Mucosa of stomach (tissue), 1 donor: ENCODE measurements around the gene BBS7.
A peak's percentile ranks its signal among the peaks of the same experiment; 100 is the strongest.

Experiments
- H3K27me3 ChIP-seq: one replicate; pipeline ENCODE4 v1.7.0; 2013; ENCODE audit warnings: mild to moderate bottlenecking, low read length; ENCODE audit not compliant: control insufficient read depth, insufficient read depth
- H3K36me3 ChIP-seq: one replicate; pipeline ENCODE4 v1.7.0; 2013; ENCODE audit warnings: low read length; ENCODE audit not compliant: control insufficient read depth, insufficient read depth
- H3K4me1 ChIP-seq: one replicate; pipeline ENCODE4 v1.7.0; 2013; ENCODE audit warnings: mild to moderate bottlenecking, low read length; ENCODE audit not compliant: control insufficient read depth, insufficient read depth
- H3K4me3 ChIP-seq: one replicate; pipeline ENCODE4 v1.7.0; 2013; ENCODE audit warnings: low read length
- H3K9ac ChIP-seq: one replicate; pipeline ENCODE4 v1.7.0; 2013; ENCODE audit warnings: mild to moderate bottlenecking, low read length, moderate library complexity
- H3K9me3 ChIP-seq: one replicate; pipeline ENCODE4 v1.7.0; 2013; ENCODE audit warnings: mild to moderate bottlenecking, low read length, moderate library complexity; ENCODE audit not compliant: control insufficient read depth
- donor health status: Pancreatic carcinoma.

The BBS7 gene

GRCh38 chr4:121823505-121824170, 46.6 kb downstream of the BBS7 start, which contains the start of gene CCNA2:
Gene CCNA2, minus strand, starts transcription at chr4:121823883. Its CDS starts 255 bp downstream, at chr4:121823628.
- no peaks in the 10 kb centered on the region for H3K36me3 ChIP-seq
- no peaks in the 10 kb centered on the region for H3K4me1 ChIP-seq
- no peaks in the 10 kb centered on the region for H3K27me3 ChIP-seq
- peak within 1 kb of the TSS; percentile 33 for H3K4me3 ChIP-seq
- no peaks in the 10 kb centered on the region for H3K9me3 ChIP-seq
- H3K9ac ChIP-seq: peak within 1 kb of the TSS; percentile 85

DNA sequence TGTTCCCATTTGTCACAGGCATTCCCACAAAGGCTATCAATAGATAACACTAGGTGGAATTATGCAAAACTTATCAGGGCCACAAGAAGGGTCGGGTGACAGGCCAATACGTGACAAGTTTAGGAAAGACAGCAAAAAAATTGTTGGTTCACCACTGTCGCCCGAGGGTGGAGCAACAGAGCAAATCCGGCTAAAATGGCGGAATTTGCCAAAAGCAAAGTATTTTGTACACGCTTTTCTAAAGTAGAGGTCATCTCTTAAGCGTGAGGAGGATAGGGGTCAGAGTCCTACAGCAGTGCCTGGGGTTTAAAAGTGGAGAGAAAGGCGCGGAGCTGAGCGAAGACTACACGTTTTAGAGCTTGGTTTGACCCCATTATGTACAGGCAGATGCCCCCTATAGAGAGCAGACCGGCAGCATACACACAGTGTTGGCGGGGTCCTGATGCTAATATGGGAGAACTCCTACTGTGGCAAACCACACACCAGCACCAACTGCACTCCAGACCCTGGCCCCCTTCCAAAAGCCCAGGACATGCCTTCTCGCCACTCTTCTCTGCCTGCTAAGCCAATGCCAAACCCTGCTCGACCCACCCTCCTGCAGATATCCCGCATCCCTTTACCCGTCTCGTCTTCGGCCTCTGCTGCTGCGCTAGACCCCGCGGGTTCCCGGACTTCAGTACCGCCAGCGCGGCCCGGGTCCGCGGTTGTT, 47.3 kb downstream of the BBS7 start:
- Histone ChIP-seq H3K9ac (peak overlapping the region; percentile 85), H3K36me3 (no peaks in the 10 kb centered on the region)

DNA sequence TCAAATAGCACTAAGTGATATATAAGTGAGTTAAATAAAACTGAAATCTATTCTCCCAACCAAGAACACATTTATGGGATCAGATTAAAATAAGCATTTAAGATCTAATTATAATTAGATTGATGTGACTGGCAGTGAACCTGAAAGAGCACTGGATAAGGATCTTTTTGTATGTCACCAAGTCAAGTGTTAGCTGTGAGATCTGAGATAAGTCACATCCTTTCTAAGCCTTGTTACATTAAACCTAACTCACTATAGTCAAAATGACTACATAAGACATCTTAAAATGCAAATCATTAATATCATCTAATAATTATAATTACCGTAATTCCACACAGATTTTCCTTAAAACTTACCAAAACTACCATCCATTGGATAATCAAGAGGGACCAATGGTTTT, 48.2 kb downstream of the BBS7 start:
- Histone ChIP-seq H3K4me1 (no peaks in the 10 kb centered on the region), H3K9ac (no peak overlapping the region), H3K36me3 (no peaks in the 10 kb centered on the region), H3K4me3 (no peak overlapping the region), H3K27me3 (no peaks in the 10 kb centered on the region), H3K9me3 (no peaks in the 10 kb centered on the region)

More for the DNA sequence above, 47.3 kb downstream of the BBS7 start:
- Histone ChIP-seq H3K27me3 (no peaks in the 10 kb centered on the region), H3K4me3 (peak overlapping the region; percentile 33), H3K9me3 (no peaks in the 10 kb centered on the region), H3K4me1 (no peaks in the 10 kb centered on the region)

GRCh38 chr4:121819216-121819965, 50.9 kb downstream of the BBS7 start:
- Histone ChIP-seq H3K27me3 (no peaks in the 10 kb centered on the region), H3K9ac (no peak overlapping the region), H3K4me3 (no peak overlapping the region), H3K36me3 (no peaks in the 10 kb centered on the region), H3K9me3 (no peaks in the 10 kb centered on the region), H3K4me1 (no peaks in the 10 kb centered on the region)

DNA sequence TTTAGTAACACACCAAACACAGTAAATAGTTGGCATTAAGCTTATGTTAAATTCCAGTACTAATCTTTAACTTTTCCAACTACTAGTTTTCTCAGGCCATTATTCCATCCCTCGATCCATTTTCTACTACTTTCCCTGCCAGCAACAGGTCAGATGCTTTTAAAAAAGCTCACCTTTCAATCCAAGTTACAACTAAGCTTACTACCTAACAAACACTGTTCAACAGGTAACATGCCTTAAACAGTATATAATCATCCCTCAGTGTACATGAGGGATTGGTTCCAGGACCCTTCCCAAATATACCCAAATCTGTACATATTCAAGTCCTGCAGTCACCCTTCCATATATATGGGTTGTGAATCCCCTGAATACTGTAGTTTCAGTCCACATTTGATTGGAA, 52.1 kb downstream of the BBS7 start:
- Histone ChIP-seq H3K9me3 (no peaks in the 10 kb centered on the region), H3K9ac (no peak overlapping the region), H3K27me3 (no peaks in the 10 kb centered on the region), H3K4me3 (no peak overlapping the region), H3K36me3 (no peaks in the 10 kb centered on the region), H3K4me1 (no peaks in the 10 kb centered on the region)

DNA sequence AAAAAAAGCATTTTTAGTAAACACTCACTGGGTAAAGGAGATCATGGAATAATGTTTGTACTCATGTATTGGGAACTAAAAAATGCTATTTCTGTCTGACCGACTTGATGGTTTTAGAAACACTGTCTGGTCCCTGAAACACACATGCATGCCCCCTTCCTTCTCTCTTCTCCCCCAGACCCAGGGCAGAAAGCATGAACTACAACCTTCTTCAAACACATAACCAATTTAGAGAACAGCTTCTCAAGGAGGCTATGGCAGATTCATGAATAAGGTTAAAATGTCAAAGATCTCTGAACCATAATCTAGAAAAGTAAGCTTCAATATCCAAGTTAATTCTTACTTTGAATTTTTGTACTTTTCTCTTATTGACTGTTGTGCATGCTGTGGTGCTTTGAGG, 52.6 kb downstream of the BBS7 start:
- no peaks in the 10 kb centered on the region for H3K9me3 ChIP-seq
- no peak overlapping the region for H3K4me3 ChIP-seq
- H3K36me3 ChIP-seq: no peaks in the 10 kb centered on the region
- no peak overlapping the region for H3K9ac ChIP-seq
- no peaks in the 10 kb centered on the region for H3K4me1 ChIP-seq
- H3K27me3 ChIP-seq: no peaks in the 10 kb centered on the region

DNA sequence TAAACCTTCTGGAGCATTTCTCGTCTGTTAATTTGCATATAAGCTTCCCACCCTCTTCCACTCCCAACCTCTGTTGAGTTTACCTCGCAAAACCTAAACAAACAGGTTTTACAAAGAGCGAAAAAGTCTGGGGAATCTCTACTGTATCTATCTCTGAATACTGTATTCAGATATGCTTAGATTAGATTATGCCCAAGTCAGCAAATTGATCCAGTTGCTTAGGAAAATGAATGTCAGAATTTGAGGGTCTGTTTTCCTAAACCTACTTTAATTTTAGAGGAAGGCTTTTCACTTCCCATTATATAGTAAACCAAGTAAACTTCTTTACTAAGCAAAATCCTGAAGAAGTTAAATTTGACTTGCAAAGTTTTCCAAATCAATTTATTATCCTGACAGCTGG, 53.3 kb downstream of the BBS7 start:
- H3K4me3 ChIP-seq: no peak overlapping the region
- H3K4me1 ChIP-seq: no peaks in the 10 kb centered on the region
- H3K27me3 ChIP-seq: no peaks in the 10 kb centered on the region
- H3K36me3 ChIP-seq: no peaks in the 10 kb centered on the region
- no peaks in the 10 kb centered on the region for H3K9me3 ChIP-seq
- H3K9ac ChIP-seq: no peak overlapping the region

GRCh38 chr4:121814756-121815155, 55.5 kb downstream of the BBS7 start:
- H3K9me3 ChIP-seq: no peaks in the 10 kb centered on the region
- H3K27me3 ChIP-seq: no peaks in the 10 kb centered on the region
- no peaks in the 10 kb centered on the region for H3K36me3 ChIP-seq
- no peak overlapping the region for H3K4me3 ChIP-seq
- H3K9ac ChIP-seq: no peak overlapping the region
- H3K4me1 ChIP-seq: no peaks in the 10 kb centered on the region

DNA sequence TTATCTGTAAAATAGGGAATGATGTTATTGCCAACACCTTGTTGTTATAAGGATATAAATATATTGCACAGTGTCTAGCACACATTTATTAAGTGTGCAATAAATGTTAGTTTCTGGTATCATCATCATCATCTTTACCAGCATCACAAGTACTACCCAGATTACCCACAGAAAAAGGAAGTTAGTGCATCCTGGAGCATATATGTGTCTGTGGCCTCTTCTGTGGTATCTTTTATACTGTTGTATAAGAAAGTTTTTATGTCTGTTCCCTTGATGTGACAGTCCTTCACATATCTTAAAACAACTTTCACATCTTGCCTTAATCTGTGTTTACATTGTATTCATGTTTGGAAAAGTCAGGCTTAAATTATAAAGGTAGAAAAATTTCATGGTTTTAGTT, 59.2 kb downstream of the BBS7 start:
- Histone ChIP-seq H3K9me3 (no peaks in the 10 kb centered on the region), H3K27me3 (no peaks in the 10 kb centered on the region), H3K36me3 (no peaks in the 10 kb centered on the region), H3K4me1 (no peaks in the 10 kb centered on the region), H3K4me3 (no peak overlapping the region), H3K9ac (no peak overlapping the region)

- Histone ChIP-seq H3K9ac (no peak overlapping the region), H3K4me3 (no peak overlapping the region), H3K27me3 (no peaks in the 10 kb centered on the region), H3K36me3 (no peaks in the 10 kb centered on the region), H3K4me1 (no peaks in the 10 kb centered on the region), H3K9me3 (no peaks in the 10 kb centered on the region)
Measured at GRCh38 chr4:121806411-121806810, 63.9 kb downstream of the BBS7 start.

DNA sequence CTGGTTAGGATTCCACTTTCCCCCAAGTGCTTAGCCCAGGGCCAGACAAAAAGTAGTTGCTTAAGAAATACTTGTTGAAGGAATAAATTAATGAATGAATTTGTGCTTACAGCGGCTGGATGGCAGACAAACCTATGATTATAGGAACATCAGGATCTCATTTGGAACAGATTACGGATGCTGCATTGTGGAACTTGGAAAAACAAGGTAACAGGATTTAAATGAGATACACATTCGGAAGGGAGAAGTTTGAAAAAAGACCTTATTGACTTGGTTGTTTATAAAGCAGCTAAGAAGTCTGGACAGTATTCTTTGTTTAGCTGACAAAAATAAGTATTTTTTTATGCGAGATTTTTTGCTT, 68.6 kb downstream of the BBS7 start:
- no peaks in the 10 kb centered on the region for H3K27me3 ChIP-seq
- H3K36me3 ChIP-seq: no peaks in the 10 kb centered on the region
- H3K9me3 ChIP-seq: no peaks in the 10 kb centered on the region
- peak overlapping the region; percentile 91 for H3K9ac ChIP-seq
- H3K4me3 ChIP-seq: peak overlapping the region; percentile 88
- peaks cover 5% of the 10 kb centered on the region for H3K4me1 ChIP-seq
